HEK293 (cell line): ENCODE measurements around the gene MICAL3.

Experiments used
- CTCF ChIA-PET: fragments of 350-600 bp; formaldehyde crosslinking; extraction: SDS; loops from one replicate; lab custom pipeline; 2021; ENCODE audit warnings: antibody characterized with exemption; lab: Yijun Ruan, JAX
- POLR2A ChIA-PET: fragments of 300-600 bp; formaldehyde crosslinking; extraction: SDS; loops from one replicate; lab custom pipeline; 2020; ENCODE audit warnings: antibody characterized with exemption, inconsistent platforms; lab: Yijun Ruan, JAX
- H3K27ac ChIP-seq: fragments of 200-500 bp; sonication (Bioruptor generic); 2 replicates; pipeline ENCODE4 v1.5.1; 2014; ENCODE audit warnings: low read depth, low read length, control low read depth, inconsistent platforms; ENCODE audit errors: extremely low read depth
- H3K36me3 ChIP-seq, 2 experiments: fragments of 200-500 bp in 1 of 2; sonication (Bioruptor generic) in 1 of 2; 1 replicate in 1 of 2; 2 replicates in 1 of 2; pipeline ENCODE4 v1.5.1; 2014 to 2017; ENCODE audit warnings: inconsistent platforms in 2 of 2, low read length in 2 of 2; ENCODE audit not compliant: control insufficient read depth in 2 of 2, insufficient read depth in 1 of 2
- H3K4me1 ChIP-seq: fragments of 200-500 bp; sonication (Bioruptor generic); 2 replicates; pipeline ENCODE4 v1.5.1; 2014; ENCODE audit warnings: mild to moderate bottlenecking, low read length, inconsistent platforms; ENCODE audit not compliant: control insufficient read depth, insufficient read depth
- H3K4me3 ChIP-seq: 2 replicates; pipeline ENCODE4 v1.5.1; 2011; ENCODE audit warnings: low read depth, mild to moderate bottlenecking, control low read depth, low read length, moderate library complexity
- H3K9me3 ChIP-seq: fragments of 200-500 bp; sonication (Bioruptor generic); 2 replicates; pipeline ENCODE4 v1.5.1; 2014; ENCODE audit warnings: low read depth, low read length, inconsistent platforms; ENCODE audit not compliant: control insufficient read depth, insufficient read depth
- IKZF3 ChIP-seq: fragments of 450-650 bp; IDR thresholded peaks from 2 replicates; pipeline ENCODE4 v1.5.0; 2018; ENCODE audit warnings: missing biosample characterization, mild to moderate bottlenecking, missing genetic modification characterization, moderate library complexity
- KLF10 ChIP-seq: fragments of 450-650 bp; IDR thresholded peaks from 2 replicates; pipeline ENCODE4 v1.5.1; 2018; ENCODE audit warnings: missing biosample characterization, mild to moderate bottlenecking, missing genetic modification characterization
- KLF8 ChIP-seq: fragments of 450-650 bp; formaldehyde crosslinking; IDR thresholded peaks from 2 replicates; pipeline ENCODE4 v1.5.1; 2016; ENCODE audit warnings: missing biosample characterization, missing genetic modification characterization
- KLF9 ChIP-seq: fragments of 450-650 bp; formaldehyde crosslinking; IDR thresholded peaks from 2 replicates; pipeline ENCODE4 v1.5.1; 2016; ENCODE audit warnings: missing biosample characterization, missing genetic modification characterization, low read depth
- PRDM6 ChIP-seq: fragments of 450-650 bp; formaldehyde crosslinking; IDR thresholded peaks from 2 replicates; pipeline ENCODE4 v1.5.1; 2017; ENCODE audit warnings: missing biosample characterization, missing genetic modification characterization
- RBAK ChIP-seq: fragments of 450-650 bp; formaldehyde crosslinking; IDR thresholded peaks from 2 replicates; pipeline ENCODE4 v1.5.1; 2016; ENCODE audit warnings: missing biosample characterization, missing genetic modification characterization
- REST ChIP-seq: fragments of 450-650 bp; formaldehyde crosslinking; IDR thresholded peaks from 2 replicates; pipeline ENCODE4 v1.5.1; 2016; ENCODE audit warnings: missing biosample characterization, missing genetic modification characterization
- ZBTB20 ChIP-seq: fragments of 450-650 bp; formaldehyde crosslinking; IDR thresholded peaks from 2 replicates; pipeline ENCODE4 v1.5.1; 2016; ENCODE audit warnings: missing biosample characterization, missing genetic modification characterization
- ZBTB8A ChIP-seq: fragments of 450-650 bp; formaldehyde crosslinking; IDR thresholded peaks from 2 replicates; pipeline ENCODE4 v1.5.1; 2016; ENCODE audit warnings: missing biosample characterization, missing genetic modification characterization
- ZNF10 ChIP-seq: fragments of 450-650 bp; formaldehyde crosslinking; IDR thresholded peaks from 2 replicates; pipeline ENCODE4 v1.5.1; 2017; ENCODE audit warnings: missing biosample characterization, missing genetic modification characterization
- ZNF121 ChIP-seq: fragments of 450-650 bp; formaldehyde crosslinking; IDR thresholded peaks from 2 replicates; pipeline ENCODE4 v1.5.1; 2016; ENCODE audit warnings: missing biosample characterization, missing genetic modification characterization
- ZNF26 ChIP-seq: fragments of 450-650 bp; formaldehyde crosslinking; IDR thresholded peaks from 2 replicates; pipeline ENCODE4 v1.5.1; 2016; ENCODE audit warnings: missing biosample characterization, missing genetic modification characterization
- ZNF274 ChIP-seq, 2 experiments: fragments of 200-500 bp in 1 of 2; fragments of 450-650 bp in 1 of 2; sonication (Bioruptor generic) in 1 of 2; formaldehyde crosslinking in 1 of 2; IDR thresholded peaks; 2 replicates each; pipeline versions ENCODE4 v1.5.1 to v1.6.1; 2014 to 2016; ENCODE audit warnings: borderline replicate concordance in 1 of 2, inconsistent platforms in 1 of 2, low read length in 1 of 2, missing biosample characterization in 1 of 2, missing genetic modification characterization in 1 of 2
- ZNF324 ChIP-seq: fragments of 450-650 bp; formaldehyde crosslinking; IDR thresholded peaks from 2 replicates; pipeline ENCODE4 v1.5.1; 2016; ENCODE audit warnings: missing biosample characterization, missing genetic modification characterization
- ZNF335 ChIP-seq: fragments of 450-650 bp; formaldehyde crosslinking; conservative IDR thresholded peaks from 2 replicates; pipeline ENCODE4 v1.5.1; 2016; ENCODE audit warnings: missing biosample characterization, missing genetic modification characterization
- ZNF354C ChIP-seq: fragments of 450-650 bp; formaldehyde crosslinking; IDR thresholded peaks from 2 replicates; pipeline ENCODE4 v1.5.1; 2016; ENCODE audit warnings: missing biosample characterization, missing genetic modification characterization, low read depth, borderline replicate concordance
- ZNF426 ChIP-seq: fragments of 450-650 bp; formaldehyde crosslinking; IDR thresholded peaks from 2 replicates; pipeline ENCODE4 v1.5.1; 2017; ENCODE audit warnings: missing biosample characterization, missing genetic modification characterization, mild to moderate bottlenecking, inconsistent platforms, moderate library complexity
- ZNF510 ChIP-seq: fragments of 450-650 bp; formaldehyde crosslinking; IDR thresholded peaks from 2 replicates; pipeline ENCODE4 v1.5.1; 2018; ENCODE audit warnings: mild to moderate bottlenecking, missing genetic modification characterization, missing biosample characterization; ENCODE audit not compliant: insufficient replicate concordance
- ZNF561 ChIP-seq: fragments of 450-650 bp; IDR thresholded peaks from 2 replicates; pipeline ENCODE4 v1.5.1; 2018; ENCODE audit warnings: missing biosample characterization, missing genetic modification characterization, borderline replicate concordance
- ZNF664 ChIP-seq: fragments of 450-650 bp; formaldehyde crosslinking; IDR thresholded peaks from 2 replicates; pipeline ENCODE4 v1.5.1; 2016; ENCODE audit warnings: missing biosample characterization, missing genetic modification characterization
- ZNF670 ChIP-seq: fragments of 450-650 bp; formaldehyde crosslinking; IDR thresholded peaks from 2 replicates; pipeline ENCODE4 v1.5.1; 2016; ENCODE audit warnings: missing biosample characterization, missing genetic modification characterization, low read depth
- ZNF777 ChIP-seq: fragments of 450-650 bp; formaldehyde crosslinking; IDR thresholded peaks from 2 replicates; pipeline ENCODE4 v1.5.1; 2017; ENCODE audit warnings: missing biosample characterization, missing genetic modification characterization, borderline replicate concordance
- ZNF785 ChIP-seq: fragments of 450-650 bp; formaldehyde crosslinking; IDR thresholded peaks from 2 replicates; pipeline ENCODE4 v1.5.1; 2016; ENCODE audit warnings: missing biosample characterization, missing genetic modification characterization

MICAL3 gene

GRCh38 chr22:17803609-17804270, 220.6 kb downstream of the MICAL3 start:
- TF ChIP-seq ZNF121 (tag by site-specific recombination): no peak
- Histone ChIP-seq H3K9me3 (no peaks in the 10 kb centered on the region), H3K4me3 (no peak overlapping the region), H3K4me1 (no peaks in the 10 kb centered on the region), H3K27ac (no peak overlapping the region), H3K36me3 (peaks cover 3 to 41% of the 10 kb centered on the region in 2 experiments)
- ChIA-PET CTCF (interaction anchor here (1.3 to 1.7 kb wide), 3 partner anchors 26 to 273 kb away, joined by 4 to 5 read pairs (median 5); no protein-coding TSS in a partner anchor), POLR2A (no interaction called here)

- H3K36me3 ChIP-seq: peaks cover 0 to 34% of the 10 kb centered on the region in 2 experiments
- CTCF ChIA-PET: interaction anchor here (1.3 to 1.7 kb wide), 2 partner anchors 27 to 274 kb away, joined by 5 read pairs; no protein-coding TSS in a partner anchor
Observed at GRCh38 chr22:17802822-17803221, 221.5 kb downstream of the MICAL3 start.

GRCh38 chr22:17802411-17802810, 221.9 kb downstream of the MICAL3 start:
- Histone ChIP-seq H3K9me3 (no peaks in the 10 kb centered on the region), H3K4me3 (no peak overlapping the region), H3K4me1 (no peaks in the 10 kb centered on the region), H3K27ac (no peak overlapping the region), H3K36me3 (peaks cover 0 to 30% of the 10 kb centered on the region in 2 experiments)
- ChIA-PET POLR2A (no interaction called here), CTCF (interaction anchor here (1.3 to 1.7 kb wide), 2 partner anchors 28 to 274 kb away, joined by 5 read pairs; no protein-coding TSS in a partner anchor)
- TF ChIP-seq ZNF664 (no peak), ZNF10 (tag by site-specific recombination) (no peak), KLF10 (tag by site-specific recombination) (no peak), ZNF354C (tag by site-specific recombination) (no peak), ZNF777 (no peak), ZNF274 (IDR thresholded peaks at IDR 0.05; ENCODE audit: low read length) (no peak), ZNF274 (tag by site-specific recombination; IDR thresholded peaks at IDR 0.05; ENCODE audit: borderline replicate concordance) (no peak), PRDM6 (tag by site-specific recombination) (no peak), REST (tag by site-specific recombination) (no peak), ZNF561 (tag by site-specific recombination) (no peak), ZNF335 (tag by site-specific recombination) (no peak), ZBTB20 (tag by site-specific recombination) (no peak), ZNF510 (tag by site-specific recombination) (no peak), KLF9 (no peak), ZNF670 (no peak), ZNF785 (tag by site-specific recombination) (no peak), RBAK (tag by site-specific recombination) (no peak)

More at GRCh38 chr22:17802822-17803221, 221.5 kb downstream of the MICAL3 start:
- H3K4me1 ChIP-seq: no peaks in the 10 kb centered on the region
- H3K27ac ChIP-seq: no peak overlapping the region
- no peaks in the 10 kb centered on the region for H3K9me3 ChIP-seq
- POLR2A ChIA-PET: interaction anchor here (0.5 to 0.6 kb wide), 2 partner anchors 614 to 631 kb away, joined by 3 read pairs; no protein-coding TSS in a partner anchor
- no peak overlapping the region for H3K4me3 ChIP-seq
- TF ChIP-seq ZNF426 (tag by site-specific recombination): no peak
- no peak for TF ChIP-seq ZNF324 (tag by site-specific recombination)
- no peak for TF ChIP-seq ZBTB8A
- no peak for TF ChIP-seq IKZF3 (tag by site-specific recombination)
- no peak for TF ChIP-seq KLF8 (tag by site-specific recombination)
- TF ChIP-seq ZNF26 (tag by site-specific recombination): no peak
